Body of pancreas (tissue), 4 donors: ENCODE measurements around the gene ARHGAP42. TPM values are rescaled to one million over a fixed set of nuclear protein-coding genes. Genes with fewer than 3 reads are reported as not detected.

Experiments used
- ATAC-seq: fragments of 150-250 bp; one replicate; pipeline ENCODE4 v1.9.1; 2016
- DNase-seq, 4 donors: peaks; one replicate each; pipeline ENCODE4 v3.0.0-alpha.2; 2019
- H3K27ac ChIP-seq, 4 donors: fragments of 200-600 bp; sonication (generic); 1 replicate in 3 of 4; 2 replicates in 1 of 4; pipeline versions ENCODE4 v1.5.1 to v1.6.1; 2016 to 2019; ENCODE audit warnings: mild to moderate bottlenecking in 1 of 4, mixed read lengths in 1 of 4, moderate library complexity in 1 of 4
- H3K27me3 ChIP-seq, 2 donors: fragments of 200-600 bp; sonication (generic); one replicate each; pipeline ENCODE4 v1.6.0; 2016; ENCODE audit warnings: mild to moderate bottlenecking in 1 of 2
- H3K36me3 ChIP-seq, 2 donors: fragments of 200-600 bp; sonication (generic); replicated peaks in 1 of 2; 2 replicates each; pipeline ENCODE4 v1.5.1; 2016; ENCODE audit warnings: low read depth in 2 of 2; ENCODE audit not compliant: insufficient read depth in 1 of 2
- H3K4me1 ChIP-seq: fragments of 200-600 bp; sonication (generic); one replicate; pipeline ENCODE4 v1.6.0; 2016
- H3K4me3 ChIP-seq, 2 donors: fragments of 200-600 bp; sonication (generic); 1 replicate in 1 of 2; 2 replicates in 1 of 2; pipeline ENCODE4 v1.5.1; 2016 to 2019
- H3K9me3 ChIP-seq, 3 donors: fragments of 200-600 bp; sonication (generic); 1 replicate in 2 of 3; 2 replicates in 1 of 3; pipeline ENCODE4 v1.5.1; 2016
- CTCF ChIP-seq, 7 experiments: fragments of 450-650 bp in 4 of 7; fragments of 200-600 bp in 3 of 7; sonication (generic) in 3 of 7; IDR thresholded peaks; one replicate each; pipeline ENCODE4 v1.5.1; 2016 to 2019; ENCODE audit warnings: antibody characterized with exemption in 7 of 7
- POLR2A ChIP-seq, 3 donors: fragments of 450-650 bp; IDR thresholded peaks; one replicate each; pipeline ENCODE4 v1.6.1; 2016; ENCODE audit warnings: antibody characterized with exemption in 3 of 3, mild to moderate bottlenecking in 2 of 3
- WGBS, 2 donors: methylation state at CpG; one replicate each; pipeline ENCODE4 v1.1.5; 2017; 5-methylcytosine and 5-hydroxymethylcytosine counted together
- intact Hi-C: fragments of 100-400 bp; cut with DNase I; formaldehyde crosslinking; loops from one replicate; pipeline ENCODE4 v1.15.1; 2023
- total RNA-seq, 2 donors: library from RNA; depleted of rRNA; stranded (reverse); fragments of >200 nt; gene quantifications; one replicate each; pipeline ENCODE4 v1.1.0, GENCODE V29; 2016

ARHGAP42 gene
- total RNA-seq, 2 donors from 2014 or later: 3.6 to 4.7 TPM

GRCh38 chr11:100759106-100759505 is 72.0 kb downstream of the ARHGAP42 start:
- Histone ChIP-seq H3K36me3 (no peaks in the 10 kb centered on the region), H3K4me3 (no peak overlapping the region), H3K27ac (no peak overlapping the region), H3K4me1 (no peaks in the 10 kb centered on the region), H3K9me3 (no peaks in the 10 kb centered on the region), H3K27me3 (no peaks in the 10 kb centered on the region)
- no peak for TF ChIP-seq POLR2A (IDR thresholded peaks at IDR 0.05)
- no peak for TF ChIP-seq CTCF (IDR thresholded peaks at IDR 0.05)
- no peak for DNase-seq
- WGBS, 2 donors: 34 to 48% methylated on average over 2 of the region's 2 CpGs
- intact Hi-C loops: no loop called here
- no peak for ATAC-seq

- ATAC-seq: no peak
- Histone ChIP-seq H3K9me3 (no peaks in the 10 kb centered on the region), H3K36me3 (no peaks in the 10 kb centered on the region), H3K27ac (no peak overlapping the region), H3K4me1 (no peaks in the 10 kb centered on the region), H3K4me3 (no peak overlapping the region), H3K27me3 (no peaks in the 10 kb centered on the region)
- DNase-seq: no peak
- no peak for TF ChIP-seq POLR2A (IDR thresholded peaks at IDR 0.05)
- TF ChIP-seq CTCF (IDR thresholded peaks at IDR 0.05): no peak
- intact Hi-C loops: no loop called here
- 51 to 57% methylated on average over 3 of the region's 3 CpGs for WGBS, 2 donors
Measured at GRCh38 chr11:100759856-100760255, 72.8 kb downstream of the ARHGAP42 start.

- intact Hi-C loops: no loop called here
Measured at GRCh38 chr11:100760744-100761143, 73.7 kb downstream of the ARHGAP42 start.

GRCh38 chr11:100761841-100762240 is 74.8 kb downstream of the ARHGAP42 start:
- 71 to 73% methylated on average over 6 of the region's 6 CpGs for WGBS, 2 donors
- DNase-seq: no peak
- Histone ChIP-seq H3K36me3 (no peaks in the 10 kb centered on the region), H3K27ac (no peak overlapping the region), H3K4me3 (no peak overlapping the region), H3K9me3 (no peaks in the 10 kb centered on the region), H3K27me3 (no peaks in the 10 kb centered on the region), H3K4me1 (no peaks in the 10 kb centered on the region)
- ATAC-seq: no peak
- TF ChIP-seq CTCF (IDR thresholded peaks at IDR 0.05): no peak
- no peak for TF ChIP-seq POLR2A (IDR thresholded peaks at IDR 0.05)
- intact Hi-C loops: no loop called here

More at GRCh38 chr11:100760744-100761143, 73.7 kb downstream of the ARHGAP42 start:
- Histone ChIP-seq H3K36me3 (no peaks in the 10 kb centered on the region), H3K9me3 (no peaks in the 10 kb centered on the region), H3K27ac (no peak overlapping the region), H3K4me1 (no peaks in the 10 kb centered on the region), H3K4me3 (no peak overlapping the region), H3K27me3 (no peaks in the 10 kb centered on the region)
- DNase-seq: no peak
- TF ChIP-seq CTCF (IDR thresholded peaks at IDR 0.05): no peak
- no peak for TF ChIP-seq POLR2A (IDR thresholded peaks at IDR 0.05)
- no peak for ATAC-seq

GRCh38 chr11:100766764-100767163 is 79.7 kb downstream of the ARHGAP42 start:
- no peaks in the 10 kb centered on the region for H3K9me3 ChIP-seq
- intact Hi-C loops: no loop called here
- no peak for TF ChIP-seq POLR2A (IDR thresholded peaks at IDR 0.05)
- no peak for TF ChIP-seq CTCF (IDR thresholded peaks at IDR 0.05)
- DNase-seq (no peak), ATAC-seq (no peak)
- H3K27me3 ChIP-seq: no peaks in the 10 kb centered on the region
- no peaks in the 10 kb centered on the region for H3K4me1 ChIP-seq
- 79 to 92% methylated on average over 2 of the region's 2 CpGs for WGBS, 2 donors
- H3K36me3 ChIP-seq: no peaks in the 10 kb centered on the region
- no peak overlapping the region for H3K4me3 ChIP-seq
- H3K27ac ChIP-seq: no peak overlapping the region
